EH (cell line): ENCODE results near the gene RAVER1.

ENCODE experiments used
- DNase-seq: peaks from one replicate; pipeline ENCODE4 v3.0.0-alpha.2; 2015; ENCODE audit warnings: low read depth

Gene RAVER1

GRCh38 chr19:10317857-10318462 is 15.4 kb downstream of the RAVER1 start:
- no peak for DNase-seq

GRCh38 chr19:10317045-10317856 is 16.1 kb downstream of the RAVER1 start:
- no peak for DNase-seq

GRCh38 chr19:10316229-10317044 is 16.9 kb downstream of the RAVER1 start:
- DNase-seq, result no peak

- DNase-seq, result peak; percentile 79
Measured at GRCh38 chr19:10315335-10316214, 17.8 kb downstream of the RAVER1 start, which contains the start of gene FDX2. Gene FDX2 (minus strand): TSS chr19:10316015. CDS start chr19:10315996, 19 bp downstream.

- DNase-seq, result no peak
Measured at GRCh38 chr19:10309423-10309822, 23.9 kb downstream of the RAVER1 start, which contains the start of gene ZGLP1. Gene ZGLP1 (minus strand): TSS chr19:10309815.

GRCh38 chr19:10306327-10306726 is 27.0 kb downstream of the RAVER1 start:
- no peak for DNase-seq

GRCh38 chr19:10305139-10305806 is 28.1 kb downstream of the RAVER1 start:
- peak; percentile 70 for DNase-seq

- peak; percentile 9 for DNase-seq
Measured at GRCh38 chr19:10299545-10300458, 33.5 kb downstream of the RAVER1 start.

- no peak for DNase-seq
Measured at GRCh38 chr19:10295847-10296591, 37.3 kb downstream of the RAVER1 start.

- no peak for DNase-seq
Measured at GRCh38 chr19:10295305-10295846, 38.0 kb downstream of the RAVER1 start.

- DNase-seq, result no peak
Measured at GRCh38 chr19:10294368-10294697, 39.0 kb downstream of the RAVER1 start.

GRCh38 chr19:10293637-10294367 is 39.5 kb downstream of the RAVER1 start:
- DNase-seq, result no peak

- no peak for DNase-seq
Measured at GRCh38 chr19:10292789-10293636, 40.3 kb downstream of the RAVER1 start.

GRCh38 chr19:10292206-10292788 is 41.0 kb downstream of the RAVER1 start:
- peak; percentile 87 for DNase-seq

- DNase-seq, result no peak
Measured at GRCh38 chr19:10291554-10292205, 41.6 kb downstream of the RAVER1 start.

GRCh38 chr19:10290876-10291553 is 42.3 kb downstream of the RAVER1 start:
- peak; percentile 78 for DNase-seq
